Left ventricle myocardium inferior (tissue), 1 donor: ENCODE measurements around the gene RBM15. TPM values are rescaled to one million over a fixed set of nuclear protein-coding genes. Genes with fewer than 3 reads are reported as not detected.
A peak's percentile ranks its signal among the peaks of the same experiment; 100 is the strongest.

Experiments
- DNase-seq: peaks from one replicate; pipeline ENCODE4 v3.0.0-alpha.2; 2020
- H3K27ac ChIP-seq: fragments of 200-600 bp; replicated peaks from 2 replicates; pipeline ENCODE4 v1.8.0; 2021
- H3K27me3 ChIP-seq: fragments of 200-600 bp; 2 replicates; pipeline ENCODE4 v1.8.0; 2021; ENCODE audit warnings: low read depth
- H3K36me3 ChIP-seq: fragments of 200-600 bp; 2 replicates; pipeline ENCODE4 v1.8.0; 2021
- H3K4me1 ChIP-seq: fragments of 200-600 bp; 2 replicates; pipeline ENCODE4 v1.8.0; 2021
- H3K4me3 ChIP-seq: fragments of 200-600 bp; 2 replicates; pipeline ENCODE4 v1.8.0; 2021; ENCODE audit warnings: mild to moderate bottlenecking, moderate library complexity
- H3K9me3 ChIP-seq: fragments of 200-600 bp; replicated peaks from 2 replicates; pipeline ENCODE4 v1.8.0; 2021
- intact Hi-C: fragments of 100-400 bp; cut with micrococcal nuclease; formaldehyde crosslinking; loops from one replicate; pipeline ENCODE4 v1.11.0; 2022
- total RNA-seq: library from RNA; stranded (reverse); fragmentation: NEBNext Ultra II Directional; extraction: Animal tissue kit (Norgen Biotek cat#: 25700); gene quantifications from one replicate; pipeline ENCODE4 v1.2.1, GENCODE V29; 2021
- TF ChIP-seq, protein P1 (sequence below): fragments of 200-600 bp; IDR thresholded peaks from 2 replicates; pipeline ENCODE4 v1.8.0; 2021; ENCODE audit warnings: antibody characterized with exemption, mild to moderate bottlenecking, borderline replicate concordance
- donor health status: DM: no; HTN: yes; CAD: no; lungs with severe emphysema.

The RBM15 gene
- total RNA-seq, 1 donor from 2014 or later = 12.6 TPM

DNA sequence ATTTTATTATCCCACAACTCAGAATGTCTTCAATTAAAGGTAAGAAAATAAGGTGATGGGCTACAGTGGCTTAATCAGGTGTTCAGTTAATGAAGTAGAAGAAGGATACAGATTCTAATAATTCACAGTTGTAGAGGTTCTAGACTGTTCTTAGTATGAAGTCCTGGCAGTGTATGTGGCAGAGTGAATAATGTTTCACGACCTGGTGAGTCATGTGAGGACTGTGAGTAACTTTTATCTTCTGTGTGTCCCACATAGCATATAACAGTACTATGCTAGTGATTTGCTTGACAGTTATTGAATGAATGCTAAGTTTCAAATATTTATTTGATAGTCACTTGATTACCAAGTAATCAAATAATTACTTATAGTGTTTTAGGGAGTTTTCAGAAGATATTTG is 31.6 kb downstream of the RBM15 start:
- no peaks in the 10 kb centered on the region for H3K9me3 ChIP-seq
- H3K27ac ChIP-seq = no peak overlapping the region
- H3K27me3 ChIP-seq = no peaks in the 10 kb centered on the region
- TF ChIP-seq, protein P1, sequence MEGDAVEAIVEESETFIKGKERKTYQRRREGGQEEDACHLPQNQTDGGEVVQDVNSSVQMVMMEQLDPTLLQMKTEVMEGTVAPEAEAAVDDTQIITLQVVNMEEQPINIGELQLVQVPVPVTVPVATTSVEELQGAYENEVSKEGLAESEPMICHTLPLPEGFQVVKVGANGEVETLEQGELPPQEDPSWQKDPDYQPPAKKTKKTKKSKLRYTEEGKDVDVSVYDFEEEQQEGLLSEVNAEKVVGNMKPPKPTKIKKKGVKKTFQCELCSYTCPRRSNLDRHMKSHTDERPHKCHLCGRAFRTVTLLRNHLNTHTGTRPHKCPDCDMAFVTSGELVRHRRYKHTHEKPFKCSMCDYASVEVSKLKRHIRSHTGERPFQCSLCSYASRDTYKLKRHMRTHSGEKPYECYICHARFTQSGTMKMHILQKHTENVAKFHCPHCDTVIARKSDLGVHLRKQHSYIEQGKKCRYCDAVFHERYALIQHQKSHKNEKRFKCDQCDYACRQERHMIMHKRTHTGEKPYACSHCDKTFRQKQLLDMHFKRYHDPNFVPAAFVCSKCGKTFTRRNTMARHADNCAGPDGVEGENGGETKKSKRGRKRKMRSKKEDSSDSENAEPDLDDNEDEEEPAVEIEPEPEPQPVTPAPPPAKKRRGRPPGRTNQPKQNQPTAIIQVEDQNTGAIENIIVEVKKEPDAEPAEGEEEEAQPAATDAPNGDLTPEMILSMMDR = no peak
- H3K4me1 ChIP-seq = peaks cover 3% of the 10 kb centered on the region
- intact Hi-C loops = no loop called here
- peaks cover 58% of the 10 kb centered on the region for H3K36me3 ChIP-seq
- DNase-seq = no peak
- no peak overlapping the region for H3K4me3 ChIP-seq

DNA sequence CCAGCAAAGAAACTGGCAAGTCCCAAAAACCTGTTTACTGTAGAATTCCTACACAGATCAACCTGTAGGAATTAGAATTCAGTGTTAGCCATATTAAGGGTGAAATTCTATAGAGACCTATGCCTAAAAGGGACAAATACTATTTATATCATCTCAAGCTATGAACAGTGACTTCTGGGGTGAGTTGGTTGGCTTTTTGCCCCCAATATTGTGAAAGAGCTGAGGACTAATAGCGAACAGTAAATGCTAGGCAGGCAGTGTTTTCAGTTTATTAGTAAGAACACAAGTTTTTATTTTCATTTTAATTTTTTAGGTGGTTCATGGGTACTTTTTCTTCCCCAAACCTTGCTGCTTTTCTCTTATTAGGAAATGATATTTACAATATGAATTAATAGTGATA is 36.3 kb downstream of the RBM15 start:
- H3K4me1 ChIP-seq = peaks cover 2% of the 10 kb centered on the region
- DNase-seq = no peak
- TF ChIP-seq, protein P1 = no peak
- H3K36me3 ChIP-seq = peaks cover 81% of the 10 kb centered on the region
- H3K27me3 ChIP-seq = no peaks in the 10 kb centered on the region
- intact Hi-C loops = no loop called here
- H3K4me3 ChIP-seq = no peak overlapping the region
- H3K9me3 ChIP-seq = no peaks in the 10 kb centered on the region
- no peak overlapping the region for H3K27ac ChIP-seq

DNA sequence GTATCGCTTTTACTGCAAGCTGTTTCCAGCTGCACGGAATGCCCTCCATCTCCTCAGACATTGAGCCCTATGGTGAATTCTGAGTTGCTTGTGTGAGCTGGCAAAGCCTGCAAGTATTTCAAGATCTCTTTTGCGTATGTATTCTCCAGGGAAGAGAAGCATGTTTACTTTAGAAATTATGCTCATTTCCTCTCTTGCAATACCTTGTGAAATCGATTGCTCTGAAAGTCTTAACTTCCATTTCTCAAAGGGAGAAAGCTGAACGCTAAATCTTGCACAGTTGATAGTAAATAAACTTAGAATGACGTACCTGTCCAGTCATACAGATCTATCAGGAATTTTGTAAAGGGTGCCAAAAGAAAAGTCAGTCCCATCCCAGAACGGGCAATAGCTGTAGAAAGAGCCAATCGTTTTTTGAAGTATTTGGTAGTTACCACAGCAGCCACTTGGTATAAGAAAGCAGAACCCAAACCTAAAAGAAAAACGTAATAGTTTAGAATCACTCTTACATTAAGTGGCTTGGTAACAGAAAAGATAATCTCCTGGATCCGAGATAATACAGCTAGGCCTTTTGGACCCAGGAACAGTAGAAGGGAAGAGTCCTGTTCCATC is 41.6 kb downstream of the RBM15 start:
- no peaks in the 10 kb centered on the region for H3K9me3 ChIP-seq
- DNase-seq = no peak
- peak overlapping the region; percentile 47 for H3K27ac ChIP-seq
- H3K36me3 ChIP-seq = peaks cover 42% of the 10 kb centered on the region
- no peak overlapping the region for H3K4me3 ChIP-seq
- H3K27me3 ChIP-seq = no peaks in the 10 kb centered on the region
- H3K4me1 ChIP-seq = peaks cover 19% of the 10 kb centered on the region
- TF ChIP-seq, protein P1 = no peak
- intact Hi-C loops = no loop called here

DNA sequence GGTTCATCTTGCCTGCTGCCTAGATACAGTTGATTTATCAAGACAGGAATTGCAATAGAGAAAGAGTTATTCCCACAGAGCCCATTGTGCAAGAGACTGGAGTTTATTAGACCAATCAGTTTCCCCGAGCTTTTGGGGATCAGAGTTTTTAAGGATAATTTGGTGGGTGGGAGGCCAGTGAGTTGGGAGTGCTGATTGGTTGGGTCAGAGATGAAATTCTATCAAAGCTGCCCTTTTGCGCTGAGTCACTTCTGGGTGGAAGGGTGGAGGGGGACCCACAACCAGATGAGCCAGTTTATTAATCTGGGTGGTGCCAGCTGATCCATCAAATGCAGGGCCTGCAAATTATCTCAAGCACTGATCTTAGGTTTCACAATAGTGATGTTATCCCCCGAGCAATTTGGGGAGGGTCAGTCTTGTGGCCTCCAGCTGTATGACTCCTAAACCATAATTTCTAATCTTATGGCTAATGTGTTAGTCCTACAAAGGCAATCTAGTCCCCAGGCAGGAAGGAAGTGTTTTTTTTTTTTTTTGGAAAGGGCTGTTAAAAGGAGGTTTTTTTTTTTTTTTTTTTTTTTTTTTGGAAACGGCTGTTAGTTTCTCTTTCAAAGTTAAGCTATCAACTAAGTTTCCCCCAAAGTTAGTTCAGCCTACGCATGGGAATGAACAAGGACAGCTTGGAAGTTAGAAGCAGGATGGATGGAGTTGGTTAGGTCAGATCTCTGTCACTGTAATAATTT is 44.2 kb downstream of the RBM15 start:
- Histone ChIP-seq H3K9me3 (no peaks in the 10 kb centered on the region), H3K27me3 (no peaks in the 10 kb centered on the region), H3K27ac (peak overlapping the region; percentile 74), H3K36me3 (peaks cover 18% of the 10 kb centered on the region), H3K4me1 (peaks cover 24% of the 10 kb centered on the region), H3K4me3 (peak overlapping the region; percentile 37)
- intact Hi-C loops = no loop called here
- TF ChIP-seq, protein P1 = no peak
- no peak for DNase-seq

DNA sequence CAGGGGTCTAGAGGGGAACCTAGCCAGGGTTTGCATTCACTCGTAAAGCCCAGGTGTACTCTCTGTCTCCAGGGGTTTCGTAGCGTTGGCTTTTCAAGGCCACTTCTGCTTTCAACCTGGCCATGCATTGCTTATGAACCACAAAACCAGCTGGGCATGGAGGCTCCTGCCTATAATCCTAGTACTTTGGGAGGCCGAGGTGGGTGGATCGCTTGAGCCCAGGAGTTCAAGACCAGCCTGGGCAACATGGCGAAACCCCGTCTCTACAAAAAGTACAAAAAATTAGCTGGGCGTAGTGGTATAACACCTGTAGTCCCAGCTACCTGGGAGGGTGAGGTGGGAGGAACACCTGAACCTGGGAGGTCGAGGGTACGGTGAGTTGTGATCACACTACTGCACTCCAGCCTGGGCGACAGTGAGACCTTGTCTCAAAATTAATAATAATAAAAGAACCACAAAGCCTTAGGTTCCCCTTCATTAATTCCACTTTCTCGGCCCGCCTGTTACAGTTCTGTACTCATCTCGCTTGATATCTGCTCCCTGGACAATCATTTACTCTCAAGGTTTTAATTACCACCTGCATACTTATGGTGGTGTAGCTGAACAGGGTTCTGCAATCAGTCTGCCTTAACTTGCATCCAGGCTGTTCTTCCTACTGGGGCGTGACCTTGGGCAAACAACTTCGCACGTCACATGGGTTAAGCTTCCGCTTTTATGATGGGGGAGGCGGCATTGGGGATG is 45.6 kb downstream of the RBM15 start:
- no peaks in the 10 kb centered on the region for H3K27me3 ChIP-seq
- intact Hi-C loops = no loop called here
- TF ChIP-seq, protein P1 = no peak
- H3K4me3 ChIP-seq = no peak overlapping the region
- peaks cover 4% of the 10 kb centered on the region for H3K36me3 ChIP-seq
- H3K9me3 ChIP-seq = no peaks in the 10 kb centered on the region
- peaks cover 31% of the 10 kb centered on the region for H3K4me1 ChIP-seq
- DNase-seq = no peak
- H3K27ac ChIP-seq = peak overlapping the region; percentile 74
